Measurements from ENCODE around the gene GLS.

GRCh38 chr2:190986221-190986953, 105.8 kb downstream of the GLS start:
- TF ChIP-seq CTCF (tag by site-specific recombination; IDR thresholded peaks at IDR 0.05) (no peak), ZNF510 (tag by site-specific recombination; IDR thresholded peaks at IDR 0.05; ENCODE audit: insufficient replicate concordance) (no peak), INSM2 (tag by site-specific recombination; IDR thresholded peaks at IDR 0.05) (no peak), ZNF280D (tag by site-specific recombination; IDR thresholded peaks at IDR 0.05) (no peak), SP2 (tag by site-specific recombination; IDR thresholded peaks at IDR 0.05) (no peak), ZNF138 (tag by site-specific recombination; IDR thresholded peaks at IDR 0.05; ENCODE audit: borderline replicate concordance) (no peak), MYNN (tag by site-specific recombination; IDR thresholded peaks at IDR 0.05; ENCODE audit: borderline replicate concordance) (no peak), BCL6B (tag by site-specific recombination; IDR thresholded peaks at IDR 0.05) (no peak), ZNF341 (tag by site-specific recombination; IDR thresholded peaks at IDR 0.05; ENCODE audit: low read depth) (no peak), YY1 (tag by site-specific recombination; IDR thresholded peaks at IDR 0.05) (no peak), ZNF76 (tag by site-specific recombination; IDR thresholded peaks at IDR 0.05; ENCODE audit: borderline replicate concordance, low read depth) (no peak)

All from HEK293 (cell line).